T-helper 2 cell (primary cell): ENCODE data around the gene URB1.
"Not testable (repeated sequence)": the region's sequence is repeated elsewhere in the genome, so short reads cannot be mapped to it uniquely, and the experiment has no call there.

Experiments used
- DNase-seq, 5 experiments: peaks; one replicate each; pipeline versions ENCODE4 v3.0.0 to v3.0.0-alpha.2; 2012 to 2022

URB1 gene

GRCh38 chr21:32279377-32279680 is 113.5 kb downstream of the URB1 start:
- DNase-seq = no peak

DNA sequence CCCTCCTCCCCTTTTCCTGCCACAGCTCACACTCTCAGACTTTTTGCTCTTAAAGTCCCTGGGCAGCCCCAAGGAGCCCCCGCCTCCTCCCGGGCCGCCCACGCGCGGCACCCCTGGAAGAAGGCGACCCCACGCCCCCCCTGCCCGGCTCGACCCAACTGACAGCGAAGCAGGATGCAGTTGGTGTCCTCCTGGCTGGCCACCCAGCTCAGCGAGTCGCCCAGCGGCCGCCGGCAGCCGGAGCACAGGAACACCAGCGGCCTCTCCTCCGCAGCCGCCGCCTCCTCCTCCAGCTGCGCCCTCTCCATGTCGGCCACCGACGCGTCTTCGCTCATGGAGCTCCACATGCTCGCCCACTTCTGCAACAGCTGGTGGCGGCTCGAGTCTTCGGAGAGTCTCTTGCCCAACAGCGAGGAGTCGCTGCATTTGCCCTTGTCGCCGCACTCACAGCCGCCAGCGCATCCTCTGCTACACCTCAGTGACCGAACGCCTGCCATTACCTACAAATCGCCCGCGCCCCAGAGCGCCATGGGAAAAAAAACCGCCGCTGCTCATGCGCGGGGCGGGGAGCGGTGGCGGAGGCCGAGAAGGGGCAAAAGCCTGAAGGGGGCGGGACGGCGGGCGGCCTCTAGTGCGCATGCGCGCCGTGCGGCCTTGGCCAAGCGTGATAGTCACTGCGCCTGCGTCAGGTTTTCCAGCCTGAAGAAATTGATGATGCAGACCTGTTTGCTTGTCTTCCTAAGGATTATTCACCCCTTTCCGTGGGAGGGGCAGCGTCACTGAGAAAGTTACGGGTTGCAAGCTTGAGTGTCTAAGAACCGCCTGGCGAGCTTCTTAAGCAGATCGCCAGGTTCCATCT is 114.1 kb downstream of the URB1 start, which contains the start of gene MIS18A:
Gene MIS18A (minus strand): TSS at position 532 of the 859 bp plus-strand sequence. CDS start 35 bp downstream, at position 497.
- DNase-seq = peak; percentile 92 to 98 (median 95)

GRCh38 chr21:32278103-32278502 is 114.7 kb downstream of the URB1 start:
- peak in 1 of 5 experiments; percentile 20 for DNase-seq

- no peak for DNase-seq
These were observed 116.1 kb downstream of the URB1 start for GRCh38 chr21:32276671-32277070.

- DNase-seq = no peak
These were observed 122.1 kb downstream of the URB1 start for GRCh38 chr21:32270748-32271147.

DNA sequence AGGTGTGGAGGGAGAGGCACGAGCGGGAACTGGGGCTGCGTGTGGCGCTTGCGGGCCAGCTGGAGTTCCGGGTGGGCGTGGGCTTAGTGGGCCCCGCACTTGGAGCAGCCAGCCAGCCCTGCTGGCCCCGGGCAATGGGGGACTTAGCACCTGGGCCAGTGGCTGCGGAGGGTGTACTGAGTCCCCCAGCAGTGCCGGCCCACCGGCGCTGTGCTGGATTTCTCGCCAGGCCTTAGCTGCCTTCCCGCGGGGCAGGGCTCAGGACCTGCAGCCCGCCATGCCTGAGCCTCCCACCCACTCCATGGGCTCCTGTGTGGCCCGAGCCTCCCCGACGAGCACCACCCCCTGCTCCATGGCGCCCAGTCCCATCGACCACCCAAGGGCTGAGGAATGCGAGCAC is 127.5 kb downstream of the URB1 start:
- not testable (repeated sequence) for DNase-seq

DNA sequence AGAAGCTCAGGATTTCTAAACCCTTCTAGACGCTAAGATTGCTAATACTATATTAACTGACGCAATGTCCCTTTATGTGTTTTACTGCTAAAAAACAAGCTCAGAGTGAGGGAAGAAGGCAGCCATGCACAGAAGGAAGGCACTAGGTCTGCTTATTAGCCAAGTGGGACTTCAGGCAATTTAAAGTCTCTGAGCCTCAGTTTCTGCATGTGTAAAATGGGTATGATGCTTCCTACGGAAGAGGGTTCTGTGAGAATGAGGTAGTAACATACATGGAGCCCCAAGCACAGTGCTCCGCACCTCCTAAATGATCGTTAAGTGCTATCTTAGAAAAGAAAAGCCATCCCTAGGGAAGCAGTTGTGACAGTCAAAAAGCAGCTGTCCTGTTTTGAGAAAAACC is 130.9 kb downstream of the URB1 start:
- DNase-seq = no peak
